Measurements from ENCODE around the gene SLC16A7. TPM values are rescaled to one million over a fixed set of nuclear protein-coding genes. Genes with fewer than 3 reads are reported as not detected.

The SLC16A7 gene
- total and polyA plus RNA-seq, 9 of the 15 experiments (the other 6 are each of a cell fraction or from before 2014, with no cell fraction given): 0.18 TPM; not detected in 8

DNA sequence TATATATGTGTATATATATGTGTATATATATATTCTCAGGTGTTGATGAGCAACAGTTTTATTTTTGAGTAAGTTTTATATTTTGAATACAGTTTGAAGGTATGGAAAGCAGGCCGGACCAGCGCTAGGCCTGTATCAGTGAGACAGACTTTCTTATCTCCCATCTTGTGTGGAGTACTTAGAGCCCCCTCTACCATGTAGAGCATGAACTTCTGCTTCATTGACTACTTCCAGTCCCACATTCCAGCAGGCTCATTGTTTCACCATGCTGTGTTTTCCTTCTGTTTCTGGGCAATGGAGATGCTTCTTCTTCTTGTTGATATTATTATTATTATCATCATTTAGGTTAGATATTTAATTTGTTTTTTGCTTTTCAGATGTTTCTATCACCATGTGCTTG lies 76.4 kb downstream of the SLC16A7 start (continued):
- TF ChIP-seq, protein P1, sequence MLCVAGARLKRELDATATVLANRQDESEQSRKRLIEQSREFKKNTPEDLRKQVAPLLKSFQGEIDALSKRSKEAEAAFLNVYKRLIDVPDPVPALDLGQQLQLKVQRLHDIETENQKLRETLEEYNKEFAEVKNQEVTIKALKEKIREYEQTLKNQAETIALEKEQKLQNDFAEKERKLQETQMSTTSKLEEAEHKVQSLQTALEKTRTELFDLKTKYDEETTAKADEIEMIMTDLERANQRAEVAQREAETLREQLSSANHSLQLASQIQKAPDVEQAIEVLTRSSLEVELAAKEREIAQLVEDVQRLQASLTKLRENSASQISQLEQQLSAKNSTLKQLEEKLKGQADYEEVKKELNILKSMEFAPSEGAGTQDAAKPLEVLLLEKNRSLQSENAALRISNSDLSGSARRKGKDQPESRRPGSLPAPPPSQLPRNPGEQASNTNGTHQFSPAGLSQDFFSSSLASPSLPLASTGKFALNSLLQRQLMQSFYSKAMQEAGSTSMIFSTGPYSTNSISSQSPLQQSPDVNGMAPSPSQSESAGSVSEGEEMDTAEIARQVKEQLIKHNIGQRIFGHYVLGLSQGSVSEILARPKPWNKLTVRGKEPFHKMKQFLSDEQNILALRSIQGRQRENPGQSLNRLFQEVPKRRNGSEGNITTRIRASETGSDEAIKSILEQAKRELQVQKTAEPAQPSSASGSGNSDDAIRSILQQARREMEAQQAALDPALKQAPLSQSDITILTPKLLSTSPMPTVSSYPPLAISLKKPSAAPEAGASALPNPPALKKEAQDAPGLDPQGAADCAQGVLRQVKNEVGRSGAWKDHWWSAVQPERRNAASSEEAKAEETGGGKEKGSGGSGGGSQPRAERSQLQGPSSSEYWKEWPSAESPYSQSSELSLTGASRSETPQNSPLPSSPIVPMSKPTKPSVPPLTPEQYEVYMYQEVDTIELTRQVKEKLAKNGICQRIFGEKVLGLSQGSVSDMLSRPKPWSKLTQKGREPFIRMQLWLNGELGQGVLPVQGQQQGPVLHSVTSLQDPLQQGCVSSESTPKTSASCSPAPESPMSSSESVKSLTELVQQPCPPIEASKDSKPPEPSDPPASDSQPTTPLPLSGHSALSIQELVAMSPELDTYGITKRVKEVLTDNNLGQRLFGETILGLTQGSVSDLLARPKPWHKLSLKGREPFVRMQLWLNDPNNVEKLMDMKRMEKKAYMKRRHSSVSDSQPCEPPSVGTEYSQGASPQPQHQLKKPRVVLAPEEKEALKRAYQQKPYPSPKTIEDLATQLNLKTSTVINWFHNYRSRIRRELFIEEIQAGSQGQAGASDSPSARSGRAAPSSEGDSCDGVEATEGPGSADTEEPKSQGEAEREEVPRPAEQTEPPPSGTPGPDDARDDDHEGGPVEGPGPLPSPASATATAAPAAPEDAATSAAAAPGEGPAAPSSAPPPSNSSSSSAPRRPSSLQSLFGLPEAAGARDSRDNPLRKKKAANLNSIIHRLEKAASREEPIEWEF (CRISPR knock-in tag; IDR thresholded peaks at IDR 0.05): no peak
- TF ChIP-seq, protein P2, sequence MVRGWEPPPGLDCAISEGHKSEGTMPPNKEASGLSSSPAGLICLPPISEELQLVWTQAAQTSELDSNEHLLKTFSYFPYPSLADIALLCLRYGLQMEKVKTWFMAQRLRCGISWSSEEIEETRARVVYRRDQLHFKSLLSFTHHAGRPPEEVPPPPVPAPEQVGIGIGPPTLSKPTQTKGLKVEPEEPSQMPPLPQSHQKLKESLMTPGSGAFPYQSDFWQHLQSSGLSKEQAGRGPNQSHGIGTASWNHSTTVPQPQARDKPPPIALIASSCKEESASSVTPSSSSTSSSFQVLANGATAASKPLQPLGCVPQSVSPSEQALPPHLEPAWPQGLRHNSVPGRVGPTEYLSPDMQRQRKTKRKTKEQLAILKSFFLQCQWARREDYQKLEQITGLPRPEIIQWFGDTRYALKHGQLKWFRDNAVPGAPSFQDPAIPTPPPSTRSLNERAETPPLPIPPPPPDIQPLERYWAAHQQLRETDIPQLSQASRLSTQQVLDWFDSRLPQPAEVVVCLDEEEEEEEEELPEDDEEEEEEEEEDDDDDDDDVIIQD (CRISPR knock-in tag; IDR thresholded peaks at IDR 0.05): no peak
- TF ChIP-seq, protein P3, sequence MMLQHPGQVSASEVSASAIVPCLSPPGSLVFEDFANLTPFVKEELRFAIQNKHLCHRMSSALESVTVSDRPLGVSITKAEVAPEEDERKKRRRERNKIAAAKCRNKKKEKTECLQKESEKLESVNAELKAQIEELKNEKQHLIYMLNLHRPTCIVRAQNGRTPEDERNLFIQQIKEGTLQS (IDR thresholded peaks at IDR 0.05): no peak
- TF ChIP-seq, protein P3 (CRISPR knock-in tag; conservative IDR thresholded peaks at IDR 0.05): no peak
- TF ChIP-seq HEY1 (CRISPR knock-in tag; IDR thresholded peaks at IDR 0.05; ENCODE audit: borderline replicate concordance) (no peak), HDAC6 (IDR thresholded peaks at IDR 0.05; ENCODE audit: low read depth, low read length) (no peak), CBFA2T2 (conservative IDR thresholded peaks at IDR 0.05) (no peak), TBP (optimal IDR thresholded peaks at IDR 0.05; ENCODE audit: low read depth, low read length) (no peak), ZBTB1 (CRISPR knock-in tag; IDR thresholded peaks at IDR 0.05; ENCODE audit: borderline replicate concordance, low read depth) (no peak)
- TF ChIP-seq, protein P4, sequence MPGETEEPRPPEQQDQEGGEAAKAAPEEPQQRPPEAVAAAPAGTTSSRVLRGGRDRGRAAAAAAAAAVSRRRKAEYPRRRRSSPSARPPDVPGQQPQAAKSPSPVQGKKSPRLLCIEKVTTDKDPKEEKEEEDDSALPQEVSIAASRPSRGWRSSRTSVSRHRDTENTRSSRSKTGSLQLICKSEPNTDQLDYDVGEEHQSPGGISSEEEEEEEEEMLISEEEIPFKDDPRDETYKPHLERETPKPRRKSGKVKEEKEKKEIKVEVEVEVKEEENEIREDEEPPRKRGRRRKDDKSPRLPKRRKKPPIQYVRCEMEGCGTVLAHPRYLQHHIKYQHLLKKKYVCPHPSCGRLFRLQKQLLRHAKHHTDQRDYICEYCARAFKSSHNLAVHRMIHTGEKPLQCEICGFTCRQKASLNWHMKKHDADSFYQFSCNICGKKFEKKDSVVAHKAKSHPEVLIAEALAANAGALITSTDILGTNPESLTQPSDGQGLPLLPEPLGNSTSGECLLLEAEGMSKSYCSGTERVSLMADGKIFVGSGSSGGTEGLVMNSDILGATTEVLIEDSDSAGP (CRISPR knock-in tag; IDR thresholded peaks at IDR 0.05): no peak
- TF ChIP-seq, protein P5, sequence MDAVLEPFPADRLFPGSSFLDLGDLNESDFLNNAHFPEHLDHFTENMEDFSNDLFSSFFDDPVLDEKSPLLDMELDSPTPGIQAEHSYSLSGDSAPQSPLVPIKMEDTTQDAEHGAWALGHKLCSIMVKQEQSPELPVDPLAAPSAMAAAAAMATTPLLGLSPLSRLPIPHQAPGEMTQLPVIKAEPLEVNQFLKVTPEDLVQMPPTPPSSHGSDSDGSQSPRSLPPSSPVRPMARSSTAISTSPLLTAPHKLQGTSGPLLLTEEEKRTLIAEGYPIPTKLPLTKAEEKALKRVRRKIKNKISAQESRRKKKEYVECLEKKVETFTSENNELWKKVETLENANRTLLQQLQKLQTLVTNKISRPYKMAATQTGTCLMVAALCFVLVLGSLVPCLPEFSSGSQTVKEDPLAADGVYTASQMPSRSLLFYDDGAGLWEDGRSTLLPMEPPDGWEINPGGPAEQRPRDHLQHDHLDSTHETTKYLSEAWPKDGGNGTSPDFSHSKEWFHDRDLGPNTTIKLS (IDR thresholded peaks at IDR 0.05; ENCODE audit: borderline replicate concordance, low read depth): no peak
